Endodermal cell (in vitro differentiated cells): ENCODE results near the gene BRD1. TPM values are rescaled to one million over a fixed set of nuclear protein-coding genes. Genes with fewer than 3 reads are reported as not detected.

Experiments
- DNase-seq: peaks from one replicate; pipeline ENCODE4 v3.0.0-alpha.2; 2017
- H3K27ac ChIP-seq: 2 replicates; pipeline ENCODE4 v1.5.1; 2013; ENCODE audit warnings: mild to moderate bottlenecking, low read depth, low read length, moderate library complexity
- H3K27me3 ChIP-seq: 2 replicates; pipeline ENCODE4 v1.6.1; 2013; ENCODE audit warnings: mild to moderate bottlenecking, low read length, moderate library complexity; ENCODE audit not compliant: insufficient read depth, control insufficient read depth, poor library complexity, severe bottlenecking
- H3K36me3 ChIP-seq: 2 replicates; pipeline ENCODE4 v1.7.0; 2013; ENCODE audit warnings: mild to moderate bottlenecking, low read length, moderate library complexity; ENCODE audit not compliant: control insufficient read depth, insufficient read depth
- H3K4me1 ChIP-seq: one replicate; pipeline ENCODE4 v1.7.0; 2013; ENCODE audit warnings: low read length; ENCODE audit not compliant: control insufficient read depth, insufficient read depth
- H3K4me3 ChIP-seq: 2 replicates; pipeline ENCODE4 v1.5.1; 2013; ENCODE audit warnings: mild to moderate bottlenecking, low read length, moderate library complexity
- H3K9ac ChIP-seq: 2 replicates; pipeline ENCODE4 v1.6.1; 2013; ENCODE audit warnings: mild to moderate bottlenecking, low read length, moderate library complexity; ENCODE audit not compliant: poor library complexity, severe bottlenecking; ENCODE audit errors: extremely low read depth
- H3K9me3 ChIP-seq: 2 replicates; pipeline ENCODE4 v1.6.1; 2013; ENCODE audit warnings: mild to moderate bottlenecking, low read length, moderate library complexity; ENCODE audit not compliant: control insufficient read depth
- H3K27ac Mint-ChIP-seq: 2 replicates; pipeline ENCODE4 v1.8.0; 2020; ENCODE audit warnings: mixed read lengths
- H3K27me3 Mint-ChIP-seq: 2 replicates; pipeline ENCODE4 v1.8.0; 2021; ENCODE audit warnings: mild to moderate bottlenecking, mixed read lengths; ENCODE audit not compliant: insufficient read depth
- H3K36me3 Mint-ChIP-seq: 2 replicates; pipeline ENCODE4 v1.8.0; 2020; ENCODE audit warnings: low read depth, mixed read lengths
- H3K4me1 Mint-ChIP-seq: 2 replicates; pipeline ENCODE4 v1.8.0; 2020; ENCODE audit warnings: mixed read lengths
- H3K4me3 Mint-ChIP-seq: 2 replicates; pipeline ENCODE4 v1.8.0; 2020; ENCODE audit warnings: mild to moderate bottlenecking, moderate library complexity, mixed read lengths
- H3K9me3 Mint-ChIP-seq: 2 replicates; pipeline ENCODE4 v1.8.0; 2020; ENCODE audit warnings: mild to moderate bottlenecking, mixed read lengths
- WGBS, 2 experiments: methylation state at CpG; one replicate each; pipeline versions ENCODE4 v1.1.5 to v1.1.7; 2013; ENCODE audit warnings: missing lambda C conversion rate in 2 of 2, mixed read lengths in 1 of 2; ENCODE audit not compliant: insufficient coverage in 1 of 2, insufficient read length in 1 of 2; 5-methylcytosine and 5-hydroxymethylcytosine counted together
- total RNA-seq, 2 donors: library from RNA; stranded (reverse); fragmentation: NEBNext Ultra II Directional in 1 of 2; extraction: Animal tissue kit (Norgen Biotek cat#: 25700) in 1 of 2; gene quantifications; 2 replicates in 1 of 2; 3 replicates in 1 of 2; pipeline ENCODE4 v1.2.1, GENCODE V29; 2021
- TF ChIP-seq, protein P1 (sequence below): fragments of 200-600 bp; sonication (generic); conservative IDR thresholded peaks from 2 replicates; pipeline ENCODE4 v1.5.0; 2021; ENCODE audit warnings: antibody characterized with exemption, mild to moderate bottlenecking

Gene BRD1
- total RNA-seq, 2 donors from 2014 or later, result 49.5 to 54.9 TPM

DNA sequence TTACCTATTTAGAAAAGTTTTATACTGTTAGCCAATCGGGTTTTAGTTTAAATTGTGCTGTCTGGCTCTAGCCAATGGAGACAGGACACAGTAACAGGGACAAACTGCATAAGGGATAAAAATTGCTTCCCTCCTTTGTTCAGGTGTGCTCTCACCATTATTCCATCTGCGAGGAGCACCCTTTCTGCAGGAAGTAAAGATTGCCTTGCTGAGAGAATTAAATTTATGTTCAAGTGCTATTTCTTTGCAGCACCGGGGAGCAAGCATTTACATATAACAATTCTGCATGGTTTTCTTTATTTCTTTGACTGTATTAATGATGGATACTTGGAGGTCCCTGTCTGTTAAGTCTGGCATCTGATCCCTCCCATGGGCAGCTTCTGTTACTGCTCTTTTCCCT lies 80.5 kb downstream of the BRD1 start:
- Mint-ChIP-seq H3K27me3 (peaks cover 3% of the 10 kb centered on the region), H3K36me3 (peaks cover 2% of the 10 kb centered on the region), H3K4me3 (no peak overlapping the region), H3K4me1 (no peaks in the 10 kb centered on the region), H3K27ac (no peak overlapping the region), H3K9me3 (peaks cover 54% of the 10 kb centered on the region)
- no peak for DNase-seq
- WGBS, 2 experiments, result 66% methylated on average over 2 of the region's 3 CpGs; no CpG with 5 or more reads in 1 of the 2 experiments
- Histone ChIP-seq H3K36me3 (no peaks in the 10 kb centered on the region), H3K4me1 (no peaks in the 10 kb centered on the region), H3K27ac (no peak overlapping the region), H3K27me3 (no peaks in the 10 kb centered on the region), H3K4me3 (no peak overlapping the region), H3K9ac (no peak overlapping the region), H3K9me3 (peaks cover 26% of the 10 kb centered on the region)
- TF ChIP-seq, protein P1, sequence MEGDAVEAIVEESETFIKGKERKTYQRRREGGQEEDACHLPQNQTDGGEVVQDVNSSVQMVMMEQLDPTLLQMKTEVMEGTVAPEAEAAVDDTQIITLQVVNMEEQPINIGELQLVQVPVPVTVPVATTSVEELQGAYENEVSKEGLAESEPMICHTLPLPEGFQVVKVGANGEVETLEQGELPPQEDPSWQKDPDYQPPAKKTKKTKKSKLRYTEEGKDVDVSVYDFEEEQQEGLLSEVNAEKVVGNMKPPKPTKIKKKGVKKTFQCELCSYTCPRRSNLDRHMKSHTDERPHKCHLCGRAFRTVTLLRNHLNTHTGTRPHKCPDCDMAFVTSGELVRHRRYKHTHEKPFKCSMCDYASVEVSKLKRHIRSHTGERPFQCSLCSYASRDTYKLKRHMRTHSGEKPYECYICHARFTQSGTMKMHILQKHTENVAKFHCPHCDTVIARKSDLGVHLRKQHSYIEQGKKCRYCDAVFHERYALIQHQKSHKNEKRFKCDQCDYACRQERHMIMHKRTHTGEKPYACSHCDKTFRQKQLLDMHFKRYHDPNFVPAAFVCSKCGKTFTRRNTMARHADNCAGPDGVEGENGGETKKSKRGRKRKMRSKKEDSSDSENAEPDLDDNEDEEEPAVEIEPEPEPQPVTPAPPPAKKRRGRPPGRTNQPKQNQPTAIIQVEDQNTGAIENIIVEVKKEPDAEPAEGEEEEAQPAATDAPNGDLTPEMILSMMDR, result no peak

DNA sequence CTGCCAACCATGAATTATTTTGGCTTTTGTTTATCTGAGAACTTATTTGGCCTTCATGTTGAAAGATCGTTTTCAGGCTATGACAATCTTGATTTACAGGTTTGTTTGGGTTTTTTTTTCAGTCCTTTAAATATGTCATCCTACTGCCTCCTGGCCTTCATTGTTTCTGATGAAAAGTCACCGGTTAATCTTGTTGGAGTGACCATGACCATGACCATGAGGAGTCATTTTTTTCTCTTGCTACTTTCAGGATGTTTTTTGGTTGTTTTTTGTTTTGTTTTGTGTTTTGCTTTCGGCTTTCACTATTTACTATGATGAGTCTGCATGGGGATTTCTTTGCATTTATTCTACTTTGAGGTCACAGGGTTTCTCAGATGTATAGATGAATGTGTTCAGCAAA lies 81.6 kb downstream of the BRD1 start:
- Histone ChIP-seq H3K27me3 (no peaks in the 10 kb centered on the region), H3K36me3 (no peaks in the 10 kb centered on the region), H3K9ac (no peak overlapping the region), H3K4me1 (no peaks in the 10 kb centered on the region), H3K4me3 (no peak overlapping the region), H3K9me3 (peaks cover 29% of the 10 kb centered on the region), H3K27ac (no peak overlapping the region)
- Mint-ChIP-seq H3K4me3 (no peak overlapping the region), H3K4me1 (no peaks in the 10 kb centered on the region), H3K27me3 (peaks cover 3% of the 10 kb centered on the region), H3K36me3 (peaks cover 2% of the 10 kb centered on the region), H3K9me3 (peaks cover 65% of the 10 kb centered on the region), H3K27ac (no peak overlapping the region)
- WGBS, 2 experiments, result 80 to 87% methylated on average over 1 to 3 of the region's 3 CpGs
- no peak for DNase-seq
- TF ChIP-seq, protein P1, result no peak

DNA sequence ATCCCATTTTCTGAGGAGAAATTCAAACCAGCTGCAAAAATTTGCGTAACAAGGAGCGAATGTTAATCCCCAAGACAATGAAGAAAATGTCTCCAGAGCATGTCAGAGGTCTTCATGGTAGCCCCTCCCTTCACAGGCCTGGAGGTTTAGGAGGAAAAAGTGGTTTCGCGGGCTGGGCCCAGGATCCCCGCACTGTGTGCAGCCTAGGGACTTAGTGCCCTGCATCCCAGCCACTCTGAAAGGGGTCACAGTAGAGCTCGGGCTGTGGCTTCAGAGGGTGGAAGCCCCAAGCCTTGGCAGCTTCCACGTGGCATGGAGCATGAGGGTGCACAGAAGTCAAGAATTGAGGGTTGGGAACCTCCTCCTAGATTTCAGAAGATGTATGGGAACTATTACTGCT lies 87.4 kb downstream of the BRD1 start:
- Histone ChIP-seq H3K9ac (no peak overlapping the region), H3K4me1 (no peaks in the 10 kb centered on the region), H3K4me3 (no peak overlapping the region), H3K27me3 (no peaks in the 10 kb centered on the region), H3K27ac (no peak overlapping the region), H3K36me3 (no peaks in the 10 kb centered on the region), H3K9me3 (peaks cover 14% of the 10 kb centered on the region)
- H3K27ac Mint-ChIP-seq, result no peak overlapping the region
- TF ChIP-seq, protein P1, result no peak
- WGBS, 2 experiments, result 61 to 79% methylated on average over 4 to 7 of the region's 7 CpGs
- H3K27me3 Mint-ChIP-seq, result peaks cover 5% of the 10 kb centered on the region
- H3K4me1 Mint-ChIP-seq, result no peaks in the 10 kb centered on the region
- H3K4me3 Mint-ChIP-seq, result no peak overlapping the region
- DNase-seq, result no peak
- no peaks in the 10 kb centered on the region for H3K36me3 Mint-ChIP-seq
- peaks cover 71% of the 10 kb centered on the region for H3K9me3 Mint-ChIP-seq
